ENCODE data around the gene GALNT10.

GALNT10 gene

DNA sequence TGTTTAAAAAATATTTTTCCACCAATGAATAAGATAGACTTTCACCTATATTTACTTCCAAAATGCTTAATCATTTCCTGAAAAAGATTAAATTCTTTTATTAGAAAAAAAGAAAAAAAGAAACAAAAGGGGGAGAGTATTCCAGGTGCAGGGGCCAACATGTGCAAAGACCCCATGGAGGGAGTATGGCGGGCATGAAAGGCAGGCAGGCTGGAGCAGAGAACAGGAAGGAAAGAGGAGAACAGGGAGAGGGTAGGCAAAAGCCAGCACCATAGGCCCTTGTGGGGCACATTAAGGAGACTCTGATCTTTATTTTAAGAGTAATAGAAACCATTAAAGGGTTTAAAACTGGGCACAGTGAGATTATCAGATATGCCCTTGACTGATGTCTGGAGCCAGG lies 238.8 kb downstream of the GALNT10 start:
- DNase-seq: no peak
- in situ Hi-C loops (cut with HindIII; ENCODE audit: low pct_ligation_motif_present, low pct_unique_long_range_greater_than_20kb, low sequenced_read_pairs): no loop called here

DNA sequence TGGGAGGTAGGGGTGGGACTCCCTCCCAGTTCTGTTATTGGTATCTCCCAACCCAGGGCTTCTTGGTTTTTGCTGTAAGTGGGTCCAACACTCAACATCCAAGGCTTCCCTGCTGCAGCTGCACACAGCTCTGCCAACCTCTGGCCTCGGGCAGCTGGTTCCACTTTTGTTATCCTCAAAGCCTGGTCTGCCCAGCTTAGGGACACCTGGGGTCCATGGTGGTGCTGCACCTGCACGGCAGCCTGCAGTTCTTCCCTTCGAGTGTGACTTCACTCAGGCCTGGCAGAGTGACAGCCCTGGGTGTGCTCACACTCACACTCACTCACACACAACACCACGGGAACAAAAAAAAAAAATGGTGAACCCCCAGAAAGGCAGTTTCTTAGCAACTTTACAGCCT lies 239.9 kb downstream of the GALNT10 start:
- in situ Hi-C loops (cut with HindIII; ENCODE audit: low pct_ligation_motif_present, low pct_unique_long_range_greater_than_20kb, low sequenced_read_pairs): no loop called here
- DNase-seq: no peak

DNA sequence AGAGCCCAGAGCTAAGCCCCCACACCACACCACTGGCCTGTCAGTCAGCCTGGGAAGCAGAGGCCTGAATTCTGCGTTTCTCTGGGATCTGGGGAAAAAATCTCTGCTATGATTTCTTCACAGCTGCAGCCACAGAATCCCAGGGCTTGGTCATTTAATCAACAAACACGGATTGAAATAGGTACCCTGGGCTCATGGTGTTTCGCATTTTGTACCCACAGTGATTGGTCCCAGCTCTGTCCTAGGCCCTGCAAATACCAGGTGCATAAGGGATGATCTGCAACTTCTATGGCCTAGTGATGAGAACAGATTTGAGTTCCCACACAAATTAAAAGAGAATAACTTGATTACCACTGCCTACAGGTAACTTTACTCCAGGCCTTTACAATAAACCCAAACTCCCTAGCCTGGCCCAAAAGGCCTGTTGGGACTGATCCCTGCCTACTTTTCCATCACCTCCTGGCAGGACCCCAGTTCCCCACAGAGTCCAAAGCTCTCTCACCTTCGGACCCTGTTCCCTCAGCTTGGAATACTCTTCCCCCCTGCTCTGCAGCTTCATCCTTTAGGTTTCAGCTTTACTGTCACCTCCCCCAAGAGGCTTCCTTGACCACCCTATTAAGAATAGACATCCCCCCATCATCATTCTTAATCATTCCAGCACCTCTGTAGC lies 240.6 kb downstream of the GALNT10 start:
- in situ Hi-C loops (cut with HindIII; ENCODE audit: low pct_ligation_motif_present, low pct_unique_long_range_greater_than_20kb, low sequenced_read_pairs): no loop called here
- no peak for DNase-seq

DNA sequence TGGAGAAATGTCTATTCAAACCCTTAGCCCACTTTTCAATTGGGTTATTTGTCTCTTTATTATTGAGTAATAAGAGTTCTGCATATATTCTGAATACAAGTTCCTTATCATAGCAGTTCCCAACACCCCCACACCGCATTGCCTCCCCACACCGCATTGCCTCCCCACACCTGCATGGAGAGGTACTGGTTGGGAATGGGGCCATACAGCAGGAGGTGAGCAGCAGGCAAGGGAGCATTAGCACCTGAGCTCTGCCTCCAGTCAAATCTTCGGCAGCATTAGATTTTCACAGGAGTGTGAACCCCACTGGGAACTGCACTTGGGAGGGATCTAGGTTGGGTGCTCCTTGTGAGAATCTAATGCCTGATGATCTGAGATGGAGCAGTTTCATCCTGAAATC lies 244.7 kb downstream of the GALNT10 start:
- in situ Hi-C loops (cut with HindIII; ENCODE audit: low pct_ligation_motif_present, low pct_unique_long_range_greater_than_20kb, low sequenced_read_pairs): no loop called here
- DNase-seq: no peak

DNA sequence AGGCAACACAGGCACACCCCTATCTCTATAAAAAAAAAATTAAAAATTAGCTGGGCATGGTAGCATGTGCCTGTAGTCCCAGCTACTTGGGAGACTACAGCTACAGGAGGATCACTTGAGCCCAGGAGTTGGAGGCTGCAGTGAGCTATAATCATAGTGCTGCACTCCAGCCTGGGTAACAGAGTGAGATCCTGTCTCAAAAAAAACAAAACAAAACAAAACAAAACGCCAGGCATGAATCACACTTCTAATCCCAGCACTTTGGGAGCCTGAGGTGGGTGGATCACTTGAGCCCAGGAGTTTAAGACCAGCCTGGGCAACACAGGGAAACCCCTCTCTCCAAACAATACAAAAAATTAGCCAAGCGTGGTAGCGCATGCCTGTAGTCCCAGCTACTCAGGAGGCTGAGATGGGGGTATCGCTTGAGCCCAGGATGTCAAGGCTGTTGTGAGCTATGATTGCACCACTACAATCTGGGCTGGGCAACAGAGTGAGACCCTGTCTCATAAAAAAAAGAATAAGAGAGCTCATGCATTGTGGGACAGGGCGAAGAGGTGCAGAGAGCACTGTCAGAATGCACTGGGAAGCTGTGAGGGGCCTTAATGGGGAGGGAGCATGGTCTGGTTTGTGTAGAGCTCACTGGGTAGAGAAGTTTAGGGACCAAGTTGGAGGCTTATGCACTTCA lies 246.9 kb downstream of the GALNT10 start:
- in situ Hi-C loops (cut with HindIII; ENCODE audit: low pct_ligation_motif_present, low pct_unique_long_range_greater_than_20kb, low sequenced_read_pairs): no loop called here
- no peak for DNase-seq

DNA sequence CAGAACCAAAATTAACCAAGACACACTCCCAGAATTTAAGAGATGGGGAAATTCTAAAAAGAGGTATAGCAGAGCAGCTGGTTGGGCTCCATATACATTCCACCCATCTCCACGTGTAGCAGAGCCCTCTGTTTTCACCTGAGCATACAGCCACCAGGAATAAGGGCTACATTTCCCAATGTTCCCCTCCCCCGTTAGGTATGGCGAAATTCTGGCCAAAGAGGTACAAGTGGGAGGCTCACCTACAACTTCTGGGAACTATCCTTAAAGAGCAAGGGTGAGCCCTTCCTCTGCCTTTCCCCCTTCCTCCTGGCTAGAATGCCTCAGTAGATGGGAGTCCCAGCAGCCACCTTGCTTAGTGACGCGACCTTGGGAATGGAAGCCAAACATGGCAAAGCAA lies 250.0 kb downstream of the GALNT10 start:
- DNase-seq: no peak
- in situ Hi-C loops (cut with HindIII; ENCODE audit: low pct_ligation_motif_present, low pct_unique_long_range_greater_than_20kb, low sequenced_read_pairs): no loop called here

DNA sequence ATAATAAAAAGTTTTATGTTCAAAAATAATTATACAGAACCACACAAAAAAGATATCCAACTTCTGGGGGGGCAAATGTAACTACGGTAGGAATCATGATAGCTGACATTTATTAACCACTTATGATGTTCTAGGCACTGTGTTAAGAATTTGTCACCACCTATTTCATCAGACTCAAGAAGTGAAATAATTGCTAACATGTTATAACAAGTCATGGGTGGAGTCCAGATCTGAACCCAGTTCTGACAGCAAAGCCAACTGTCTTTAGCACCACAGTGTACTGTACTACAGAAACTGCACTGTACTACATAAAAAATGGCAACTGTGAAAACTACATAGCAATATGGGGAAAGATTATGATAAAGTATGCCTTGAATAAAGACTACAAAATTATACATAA lies 252.3 kb downstream of the GALNT10 start:
- no peak for DNase-seq
- in situ Hi-C loops (cut with HindIII; ENCODE audit: low pct_ligation_motif_present, low pct_unique_long_range_greater_than_20kb, low sequenced_read_pairs): no loop called here

DNA sequence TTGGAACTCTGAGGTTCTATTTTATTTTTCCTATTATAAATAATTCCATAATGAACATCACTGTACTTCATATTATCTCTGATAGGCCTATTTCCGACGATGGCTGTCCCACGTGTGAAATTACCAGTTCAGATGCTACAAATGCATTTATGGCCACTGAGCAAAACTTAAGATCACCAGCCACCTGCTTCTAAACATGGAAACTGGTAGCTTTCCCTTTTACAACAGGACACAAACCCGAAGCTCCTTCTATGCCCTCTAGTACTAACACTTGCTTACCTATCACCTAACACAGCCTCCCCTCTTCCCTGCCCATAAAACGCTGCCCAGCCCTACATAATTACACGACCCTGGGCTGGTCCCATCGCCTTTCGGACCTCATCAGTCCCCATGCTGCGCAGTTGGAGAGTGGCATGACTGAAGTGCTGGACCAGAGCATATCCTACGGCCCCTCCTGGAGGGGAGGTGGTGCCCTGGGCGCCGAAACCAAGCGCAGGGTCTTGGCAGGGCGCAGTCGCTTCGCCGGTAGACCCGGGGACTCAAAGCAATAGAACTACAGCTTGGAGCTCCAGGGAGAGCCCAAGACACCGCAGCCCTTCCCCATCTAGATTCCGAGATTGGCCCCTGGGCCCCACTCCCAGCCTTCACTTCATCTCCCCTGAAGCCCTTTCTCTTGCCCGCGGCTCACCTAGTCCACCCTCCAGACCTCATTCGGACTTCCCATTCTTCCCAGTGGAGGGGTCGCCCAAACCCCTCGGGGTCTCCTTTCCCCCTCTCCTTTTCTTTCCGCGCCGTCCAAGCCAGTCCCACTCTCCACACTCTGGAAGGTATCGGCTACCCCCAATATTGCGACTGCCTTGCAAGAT lies 254.3 kb downstream of the GALNT10 start:
- in situ Hi-C loops (cut with HindIII; ENCODE audit: low pct_ligation_motif_present, low pct_unique_long_range_greater_than_20kb, low sequenced_read_pairs): no loop called here
- peak; percentile 33 for DNase-seq

DNA sequence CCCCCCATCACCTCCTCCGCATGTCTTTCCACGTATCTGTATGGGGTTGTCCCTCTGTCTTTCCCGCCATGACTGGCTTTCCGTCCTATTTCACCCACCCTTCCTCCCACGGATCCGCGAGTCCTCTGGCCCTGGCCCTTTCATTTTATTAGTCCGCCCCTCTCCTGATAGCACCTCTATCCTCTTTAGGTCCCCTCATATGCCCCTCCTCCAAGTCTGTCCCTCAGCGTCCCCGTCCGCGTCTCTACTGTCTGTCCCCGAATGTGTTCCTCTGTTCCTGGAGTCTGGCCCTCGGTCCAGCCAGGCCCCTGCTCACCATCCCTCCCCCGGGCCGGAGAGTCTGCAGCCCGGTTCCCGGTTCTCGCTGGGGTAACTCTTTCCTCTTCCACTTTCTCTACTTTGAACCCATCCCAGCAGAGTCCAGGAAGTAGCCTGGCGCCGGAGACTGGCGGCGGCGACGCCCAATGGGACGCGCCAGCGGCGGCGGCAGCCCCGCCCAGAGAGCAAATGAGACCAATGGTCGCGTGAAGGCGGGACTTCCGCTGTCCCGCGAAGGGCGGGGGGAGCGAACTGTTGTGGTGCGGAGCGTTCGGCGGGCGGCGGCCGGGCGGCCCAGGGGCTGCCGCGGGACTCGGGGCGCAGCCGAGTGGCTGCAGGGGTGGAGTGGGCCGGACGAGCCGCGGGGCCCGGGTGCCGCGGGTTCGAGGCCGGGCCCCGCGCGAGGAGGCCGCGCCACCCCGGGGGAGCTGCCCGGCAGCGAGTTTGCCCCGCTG lies 255.1 kb downstream of the GALNT10 start, which contains the start of gene SAP30L:
Gene SAP30L, plus strand, starts transcription at position 576 of the 773 bp plus-strand sequence. CDS start 608 bp downstream, outside the sequence.
- peak; percentile 91 for DNase-seq
- in situ Hi-C loops (cut with HindIII; ENCODE audit: low pct_ligation_motif_present, low pct_unique_long_range_greater_than_20kb, low sequenced_read_pairs): no loop called here

DNA sequence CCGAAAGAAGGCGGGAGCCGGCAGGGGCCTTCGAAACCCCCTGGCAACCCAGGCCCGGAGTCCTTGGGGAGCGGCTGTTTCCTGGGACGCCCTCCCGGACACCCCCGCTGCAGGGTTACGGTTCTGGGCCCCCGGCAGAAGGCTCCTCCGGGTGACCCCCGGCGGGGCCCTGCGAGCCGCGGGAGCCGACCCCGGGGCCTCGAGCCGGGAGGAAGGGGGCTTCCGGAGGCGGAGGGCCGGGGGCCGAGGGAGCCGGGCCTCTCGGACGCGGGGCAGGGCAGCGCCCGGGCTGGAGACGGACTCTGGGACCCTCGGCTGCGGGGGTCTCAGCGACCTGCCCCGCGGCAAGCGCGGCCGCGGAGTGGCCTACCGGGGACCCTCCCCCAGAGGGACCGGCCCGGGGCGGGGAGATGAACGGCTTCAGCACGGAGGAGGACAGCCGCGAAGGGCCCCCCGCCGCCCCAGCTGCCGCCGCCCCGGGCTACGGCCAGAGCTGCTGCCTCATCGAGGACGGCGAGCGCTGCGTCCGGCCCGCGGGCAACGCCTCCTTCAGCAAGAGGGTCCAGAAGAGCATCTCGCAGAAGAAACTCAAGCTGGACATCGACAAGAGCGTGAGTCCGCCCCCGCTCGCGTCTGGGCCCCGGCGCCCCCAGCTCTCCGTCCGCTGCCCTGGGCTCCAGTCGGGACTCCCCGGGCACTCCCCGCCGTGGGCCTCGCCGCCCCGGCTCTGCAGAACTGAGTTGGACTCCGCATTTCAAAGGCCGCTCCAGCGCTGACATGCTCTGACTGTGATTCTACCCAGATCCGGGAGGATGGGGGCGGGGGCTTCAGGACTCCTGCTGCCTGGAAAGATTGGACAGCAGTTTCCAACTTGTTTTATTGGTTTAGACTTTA lies 255.9 kb downstream of the GALNT10 start:
- peak; percentile 59 for DNase-seq
- in situ Hi-C loops (cut with HindIII; ENCODE audit: low pct_ligation_motif_present, low pct_unique_long_range_greater_than_20kb, low sequenced_read_pairs): no loop called here

DNA sequence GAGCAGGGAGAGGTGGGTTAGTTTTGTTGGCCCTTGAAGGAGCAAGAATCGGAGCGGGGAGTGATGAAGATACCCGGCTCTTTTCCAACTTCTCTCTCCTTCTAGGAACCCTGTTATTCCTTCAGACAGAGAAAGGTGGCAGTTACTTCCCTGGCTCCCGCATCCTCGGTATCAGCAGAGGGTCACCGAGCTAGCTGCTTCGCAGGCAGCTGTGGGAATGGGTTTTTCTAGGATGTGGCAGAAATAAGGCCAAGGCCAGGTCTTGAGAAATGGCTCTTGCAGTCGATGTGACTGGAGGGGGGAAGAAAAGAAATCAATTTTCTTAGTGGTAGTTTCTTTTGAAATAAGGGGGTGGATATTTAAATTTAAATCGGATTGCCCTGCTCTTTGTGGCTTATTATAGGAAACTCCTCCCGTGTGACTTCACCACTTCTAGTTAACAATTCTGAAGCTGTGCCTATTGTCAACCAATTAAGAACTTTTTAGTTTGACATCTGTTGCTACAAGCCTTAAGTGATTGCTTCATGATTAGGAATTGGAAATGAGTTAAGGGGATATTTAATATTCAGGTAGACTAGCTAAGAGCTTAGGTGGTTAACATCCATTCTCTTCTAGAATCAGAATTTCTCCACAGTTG lies 256.7 kb downstream of the GALNT10 start:
- in situ Hi-C loops (cut with HindIII; ENCODE audit: low pct_ligation_motif_present, low pct_unique_long_range_greater_than_20kb, low sequenced_read_pairs): no loop called here
- DNase-seq: no peak

DNA sequence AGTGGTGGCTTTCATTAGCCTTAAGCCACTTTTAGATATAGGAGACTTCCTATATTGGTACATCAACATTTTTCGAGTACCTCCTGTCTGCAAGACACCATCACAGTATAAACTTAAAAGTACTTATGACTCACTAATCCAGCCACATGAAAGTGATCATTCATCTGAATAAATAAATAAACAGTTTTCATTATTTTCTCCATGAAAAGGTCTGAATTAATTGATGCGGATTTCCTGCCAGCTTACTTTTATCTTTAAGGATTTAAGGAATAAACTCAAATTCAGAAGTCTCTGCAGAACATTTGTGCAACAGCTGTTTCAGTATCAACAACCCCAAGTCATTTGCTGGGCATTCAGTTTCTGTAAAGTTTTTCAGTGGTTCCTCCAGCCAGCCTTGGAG lies 259.3 kb downstream of the GALNT10 start:
- in situ Hi-C loops (cut with HindIII; ENCODE audit: low pct_ligation_motif_present, low pct_unique_long_range_greater_than_20kb, low sequenced_read_pairs): no loop called here
- no peak for DNase-seq

DNA sequence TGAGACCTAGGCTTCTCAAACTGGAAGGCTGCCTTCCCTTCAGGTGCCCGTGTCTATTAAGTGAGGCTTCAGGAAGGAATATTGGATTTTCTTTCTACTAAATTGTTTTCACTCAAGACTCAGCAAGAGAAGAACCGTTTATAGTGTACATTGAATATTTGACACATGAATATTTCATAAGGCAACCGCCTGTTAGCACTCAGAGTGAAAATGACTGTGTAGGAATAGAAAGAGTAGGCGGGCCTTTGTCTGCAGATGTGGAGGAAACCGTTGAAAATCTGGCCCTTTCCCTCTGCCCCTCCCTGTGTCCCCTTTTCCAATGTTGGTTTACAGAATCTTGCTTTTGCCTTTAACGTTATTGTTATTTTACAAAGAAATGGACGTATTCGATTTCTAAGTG lies 261.4 kb downstream of the GALNT10 start:
- in situ Hi-C loops (cut with HindIII; ENCODE audit: low pct_ligation_motif_present, low pct_unique_long_range_greater_than_20kb, low sequenced_read_pairs): no loop called here
- DNase-seq: no peak

DNA sequence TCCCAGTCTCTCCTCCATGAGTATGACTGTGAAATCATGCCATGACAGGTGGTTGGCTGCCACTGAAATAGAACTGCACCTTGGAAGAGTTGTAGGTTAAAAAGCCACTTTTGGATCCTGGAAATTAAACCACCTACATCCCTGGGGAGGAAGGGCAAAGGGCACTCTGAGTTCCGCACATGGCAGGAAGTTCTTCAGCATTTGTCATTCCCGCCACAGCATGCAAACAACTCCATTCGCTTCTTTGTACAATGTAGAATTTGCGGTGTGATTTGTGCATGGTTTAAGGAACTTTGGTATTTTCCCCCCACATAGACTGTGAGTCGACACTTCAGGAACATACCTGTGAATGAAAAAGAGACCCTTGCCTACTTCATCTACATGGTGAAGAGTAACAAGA lies 265.1 kb downstream of the GALNT10 start:
- DNase-seq: no peak
- in situ Hi-C loops (cut with HindIII; ENCODE audit: low pct_ligation_motif_present, low pct_unique_long_range_greater_than_20kb, low sequenced_read_pairs): no loop called here

DNA sequence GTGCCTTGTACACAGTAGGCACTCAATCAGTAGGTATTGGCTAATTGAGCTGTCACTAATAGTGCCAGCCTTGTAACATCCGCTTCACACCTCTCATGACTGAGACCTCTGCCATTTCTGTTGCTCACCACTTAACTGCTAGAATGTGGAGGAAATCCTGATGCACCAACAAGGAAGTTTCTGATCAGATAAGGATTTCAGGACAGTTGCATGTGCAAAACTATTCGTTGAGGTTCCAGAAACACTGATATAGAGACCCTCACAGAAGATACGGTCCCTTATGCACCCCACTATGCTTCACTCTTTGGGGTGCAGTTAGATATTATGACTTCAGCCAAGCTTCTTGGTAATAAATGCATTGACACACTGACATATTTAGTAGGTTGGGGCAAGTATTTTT lies 266.0 kb downstream of the GALNT10 start:
- DNase-seq: no peak
- in situ Hi-C loops (cut with HindIII; ENCODE audit: low pct_ligation_motif_present, low pct_unique_long_range_greater_than_20kb, low sequenced_read_pairs): no loop called here

DNA sequence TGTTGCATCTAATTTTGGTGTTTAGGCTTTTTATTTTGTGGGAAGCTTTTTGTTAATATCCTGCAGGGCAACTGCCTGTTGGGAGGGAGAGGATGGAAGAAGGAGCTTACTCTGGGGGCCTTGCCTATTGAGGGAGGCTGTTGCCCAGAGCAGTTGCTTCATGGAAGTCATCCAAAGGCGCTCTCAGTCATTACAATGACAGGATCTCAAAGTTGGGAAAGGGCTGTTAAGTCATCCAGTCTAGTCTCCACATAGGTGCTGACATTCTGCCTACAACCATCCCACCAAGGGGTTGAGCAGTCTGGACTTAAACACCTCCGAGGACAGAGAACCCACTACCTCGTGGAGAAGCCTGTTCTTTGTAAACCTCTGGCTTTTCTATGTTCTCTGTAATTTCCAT lies 268.5 kb downstream of the GALNT10 start:
- DNase-seq: no peak
- in situ Hi-C loops (cut with HindIII; ENCODE audit: low pct_ligation_motif_present, low pct_unique_long_range_greater_than_20kb, low sequenced_read_pairs): no loop called here

DNA sequence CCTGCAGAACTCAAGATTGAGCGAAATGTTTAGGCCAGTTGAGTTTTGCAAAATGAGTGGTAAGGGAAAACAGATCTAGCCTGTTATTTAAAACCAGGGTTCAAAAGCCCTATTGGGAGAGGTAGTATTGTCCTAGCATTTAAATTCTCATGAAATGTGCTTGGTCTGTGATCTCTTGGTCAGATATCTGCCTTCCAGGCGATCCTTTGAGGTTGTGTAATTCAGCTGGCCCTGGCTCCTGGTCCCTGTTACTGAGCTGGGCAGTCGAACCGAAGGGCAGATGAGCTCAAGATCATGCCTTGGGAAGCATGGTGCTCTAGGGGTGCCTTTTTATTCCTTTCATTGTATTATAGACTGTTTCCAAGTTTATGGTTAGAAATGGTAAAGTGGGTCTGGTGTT lies 269.6 kb downstream of the GALNT10 start:
- no peak for DNase-seq
- in situ Hi-C loops (cut with HindIII; ENCODE audit: low pct_ligation_motif_present, low pct_unique_long_range_greater_than_20kb, low sequenced_read_pairs): no loop called here
